ENCODE data around the gene MICU1.

- TF ChIP-seq TCF12 (IDR thresholded peaks at IDR 0.05; ENCODE audit: low read depth) (no peak), MAX (IDR thresholded peaks at IDR 0.05) (no peak), ZBTB7A (IDR thresholded peaks at IDR 0.05; ENCODE audit: low read depth) (no peak), EGR1 (IDR thresholded peaks at IDR 0.05) (no peak), EP300 (IDR thresholded peaks at IDR 0.05; ENCODE audit: borderline replicate concordance) (no peak), CEBPB (IDR thresholded peaks at IDR 0.05) (no peak), RAD21 (IDR thresholded peaks at IDR 0.05; ENCODE audit: low read depth) (no peak), YY1 (IDR thresholded peaks at IDR 0.05; ENCODE audit: low read depth) (no peak), TAF1 (IDR thresholded peaks at IDR 0.05; ENCODE audit: low read depth) (no peak), REST (IDR thresholded peaks at IDR 0.05; ENCODE audit: low read depth) (no peak), CREB1 (IDR thresholded peaks at IDR 0.05; ENCODE audit: low read depth) (no peak), TEAD4 (IDR thresholded peaks at IDR 0.05) (no peak)
Measured at GRCh38 chr10:72429931-72430330, 195.9 kb downstream of the MICU1 start.

All from Ishikawa (cell line).